Adrenal gland (tissue), 12 donors: Measurements from ENCODE around the gene RASGRF2. TPM values are rescaled to one million over a fixed set of nuclear protein-coding genes. Genes with fewer than 3 reads are reported as not detected.

Experiments
- DNase-seq, 7 donors: peaks; one replicate each; pipeline ENCODE4 v3.0.0-alpha.2; 2019 to 2020
- H3K27ac ChIP-seq, 5 donors: fragments of 200-600 bp; sonication (generic) in 4 of 5; 1 replicate in 3 of 5; 2 replicates in 2 of 5; pipeline versions ENCODE4 v1.5.1 to v1.8.0; 2016 to 2020; ENCODE audit warnings: mild to moderate bottlenecking in 1 of 5
- H3K27me3 ChIP-seq: fragments of 200-600 bp; 2 replicates; pipeline ENCODE4 v1.8.0; 2021
- H3K36me3 ChIP-seq, 2 donors: fragments of 200-600 bp; replicated peaks in 1 of 2; 1 replicate in 1 of 2; 2 replicates in 1 of 2; pipeline versions ENCODE4 v1.5.1 to v1.8.0; 2018 to 2022
- H3K4me1 ChIP-seq, 2 donors: fragments of 200-600 bp; replicated peaks in 1 of 2; 1 replicate in 1 of 2; 2 replicates in 1 of 2; pipeline versions ENCODE4 v1.5.1 to v1.8.0; 2018 to 2021
- H3K4me3 ChIP-seq, 4 donors: fragments of 200-600 bp; sonication (generic) in 3 of 4; one replicate each; pipeline ENCODE4 v1.5.1; 2016 to 2018
- H3K9me3 ChIP-seq, 3 donors: fragments of 200-600 bp; sonication (generic) in 1 of 3; replicated peaks in 1 of 3; 1 replicate in 2 of 3; 2 replicates in 1 of 3; pipeline versions ENCODE4 v1.5.1 to v1.8.0; 2016 to 2021
- POLR2A ChIP-seq, 2 donors: fragments of 450-650 bp; IDR thresholded peaks; one replicate each; pipeline ENCODE4 v1.6.1; 2017; ENCODE audit warnings: antibody characterized with exemption in 2 of 2, mild to moderate bottlenecking in 2 of 2, moderate library complexity in 1 of 2
- WGBS, 4 donors: extraction: QIAGEN DNeasy Blood & Tissue Kit in 2 of 4; methylation state at CpG; one replicate each; pipeline versions ENCODE4 v1.1.5 to v1.1.7; 2013 to 2017; 5-methylcytosine and 5-hydroxymethylcytosine counted together
- intact Hi-C, 2 donors: fragments of 100-400 bp; cut with DNase I; formaldehyde crosslinking; loops; one replicate each; pipeline versions ENCODE4 v1.14.1 to v1.15.0; 2022 to 2023
- polyA plus RNA-seq, 3 donors: library from polyadenylated mRNA; stranded (reverse); fragments of 200-250 nt in 2 of 3; fragments of 350-450 nt in 1 of 3; fragmentation: Illumina TruSeq in 1 of 3; extraction: RNeasy Lipid Tissue Mini Kit (QIAGEN cat#74804) in 1 of 3; gene quantifications; one replicate each; pipeline ENCODE4 v1.2.3, GENCODE V29; 2013 to 2014
- total RNA-seq, 9 donors: library from RNA; depleted of rRNA in 4 of 9; stranded (reverse); fragments of >200 nt in 4 of 9; fragments of 120-200 nt in 1 of 9; fragmentation: NEBNext Ultra II Directional in 1 of 9; extraction: Animal tissue kit (Norgen Biotek cat#: 25700) in 1 of 9; gene quantifications; one replicate each; pipeline versions ENCODE4 v1.1.0 to v1.2.4, GENCODE V29; 2013 to 2023
- TF ChIP-seq, protein P1 (sequence below), 6 experiments: fragments of 450-650 bp in 4 of 6; fragments of 200-600 bp in 2 of 6; sonication (generic) in 1 of 6; IDR thresholded peaks; 1 replicate in 5 of 6; 2 replicates in 1 of 6; pipeline versions ENCODE4 v1.5.1 to v1.8.0; 2016 to 2021; ENCODE audit warnings: antibody characterized with exemption in 6 of 6, mild to moderate bottlenecking in 2 of 6, moderate library complexity in 1 of 6
- donor health status: healthy with polysubstance abuse.
- donor health status: Bipolar disorder and iron deficiency.
- donor health status: DM: yes; HTN: yes; CAD: no.
- donor health status: DM: no; HTN: no; CAD: no.
- donor health status: DM: no; HTN: no; CAD: no.
- donor health status: DM: yes; HTN: yes; CAD: no.

RASGRF2 gene
- total and polyA plus RNA-seq, 12 donors = 0.33 to 5.7 (median 2.4) TPM

DNA sequence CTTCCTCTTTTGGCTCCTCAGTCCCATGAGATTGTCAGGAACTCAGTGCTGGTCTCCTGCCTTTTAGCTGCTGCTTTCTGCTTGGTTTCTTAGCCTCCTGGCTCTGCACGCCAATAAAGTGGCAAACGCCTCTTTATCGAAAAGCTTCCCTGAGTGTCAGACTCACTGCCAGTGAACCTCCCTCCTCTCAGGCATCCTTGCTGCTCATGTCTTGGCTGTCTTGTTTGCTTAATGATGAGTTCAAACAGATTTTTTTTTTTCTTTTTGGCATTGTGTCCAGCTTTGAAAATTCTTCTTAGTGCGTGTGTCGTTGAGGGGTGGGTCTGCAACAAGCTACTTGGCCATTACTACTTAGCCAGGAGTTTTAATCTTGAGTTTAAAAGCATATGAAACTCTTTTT lies 14.9 kb downstream of the RASGRF2 start:
- no peak for DNase-seq
- no peak for TF ChIP-seq POLR2A (IDR thresholded peaks at IDR 0.05)
- TF ChIP-seq, protein P1, sequence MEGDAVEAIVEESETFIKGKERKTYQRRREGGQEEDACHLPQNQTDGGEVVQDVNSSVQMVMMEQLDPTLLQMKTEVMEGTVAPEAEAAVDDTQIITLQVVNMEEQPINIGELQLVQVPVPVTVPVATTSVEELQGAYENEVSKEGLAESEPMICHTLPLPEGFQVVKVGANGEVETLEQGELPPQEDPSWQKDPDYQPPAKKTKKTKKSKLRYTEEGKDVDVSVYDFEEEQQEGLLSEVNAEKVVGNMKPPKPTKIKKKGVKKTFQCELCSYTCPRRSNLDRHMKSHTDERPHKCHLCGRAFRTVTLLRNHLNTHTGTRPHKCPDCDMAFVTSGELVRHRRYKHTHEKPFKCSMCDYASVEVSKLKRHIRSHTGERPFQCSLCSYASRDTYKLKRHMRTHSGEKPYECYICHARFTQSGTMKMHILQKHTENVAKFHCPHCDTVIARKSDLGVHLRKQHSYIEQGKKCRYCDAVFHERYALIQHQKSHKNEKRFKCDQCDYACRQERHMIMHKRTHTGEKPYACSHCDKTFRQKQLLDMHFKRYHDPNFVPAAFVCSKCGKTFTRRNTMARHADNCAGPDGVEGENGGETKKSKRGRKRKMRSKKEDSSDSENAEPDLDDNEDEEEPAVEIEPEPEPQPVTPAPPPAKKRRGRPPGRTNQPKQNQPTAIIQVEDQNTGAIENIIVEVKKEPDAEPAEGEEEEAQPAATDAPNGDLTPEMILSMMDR (IDR thresholded peaks at IDR 0.05) = no peak
- no peaks in the 10 kb centered on the region for H3K27me3 ChIP-seq
- no peak overlapping the region for H3K27ac ChIP-seq
- intact Hi-C loops = no loop called here
- H3K4me3 ChIP-seq = no peak overlapping the region
- H3K4me1 ChIP-seq = no peaks in the 10 kb centered on the region
- no peaks in the 10 kb centered on the region for H3K36me3 ChIP-seq
- WGBS, 4 donors = 56 to 80% (median 63%) methylated on average over 5 of the region's 5 CpGs
- H3K9me3 ChIP-seq = no peaks in the 10 kb centered on the region

DNA sequence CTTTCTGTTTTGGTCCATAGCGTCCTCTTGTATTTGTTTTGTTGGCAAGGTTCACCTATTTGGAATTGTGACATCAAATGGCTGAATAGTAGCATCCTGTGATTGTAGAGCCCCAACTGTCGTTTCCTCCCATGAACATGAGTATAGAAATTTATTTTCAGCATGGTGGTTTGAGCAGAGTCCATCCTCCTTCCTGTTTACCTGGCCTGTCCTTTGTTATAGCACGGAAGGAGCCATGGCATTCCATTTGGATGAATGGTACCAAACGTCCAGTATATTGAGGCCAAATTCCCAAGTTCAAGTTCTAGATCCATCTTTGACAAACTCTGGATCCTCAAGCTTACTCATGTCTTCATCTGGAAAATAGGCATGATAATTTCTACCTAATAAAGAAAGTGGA lies 16.8 kb downstream of the RASGRF2 start:
- no peak overlapping the region for H3K27ac ChIP-seq
- H3K9me3 ChIP-seq = no peaks in the 10 kb centered on the region
- no peaks in the 10 kb centered on the region for H3K4me1 ChIP-seq
- intact Hi-C loops = no loop called here
- TF ChIP-seq, protein P1 (IDR thresholded peaks at IDR 0.05) = no peak
- no peak for TF ChIP-seq POLR2A (IDR thresholded peaks at IDR 0.05)
- no peak for DNase-seq
- WGBS, 4 donors = 71 to 76% (median 72%) methylated on average over 4 of the region's 4 CpGs
- no peaks in the 10 kb centered on the region for H3K36me3 ChIP-seq
- no peaks in the 10 kb centered on the region for H3K27me3 ChIP-seq
- no peak overlapping the region for H3K4me3 ChIP-seq

DNA sequence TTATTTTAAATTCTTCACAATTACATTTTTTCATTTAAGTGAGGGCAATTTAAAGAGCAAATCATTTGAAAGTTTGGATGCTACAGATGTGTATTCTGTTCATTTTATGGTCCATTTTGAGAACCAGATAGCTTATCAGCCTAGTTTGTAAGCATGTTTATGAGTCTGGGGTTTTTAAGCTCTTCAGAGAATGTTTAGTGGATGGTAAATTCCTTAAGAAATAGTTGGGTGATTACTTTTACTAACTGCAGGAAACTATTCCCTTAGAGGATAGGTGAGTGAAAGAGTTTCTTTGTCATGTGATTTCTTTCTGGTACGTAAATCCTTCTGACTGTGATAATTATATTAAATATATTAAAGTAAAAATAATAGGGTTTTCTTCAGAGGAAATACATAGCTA lies 17.6 kb downstream of the RASGRF2 start:
- intact Hi-C loops = no loop called here
- no peak for TF ChIP-seq POLR2A (IDR thresholded peaks at IDR 0.05)
- TF ChIP-seq, protein P1 (IDR thresholded peaks at IDR 0.05) = no peak

DNA sequence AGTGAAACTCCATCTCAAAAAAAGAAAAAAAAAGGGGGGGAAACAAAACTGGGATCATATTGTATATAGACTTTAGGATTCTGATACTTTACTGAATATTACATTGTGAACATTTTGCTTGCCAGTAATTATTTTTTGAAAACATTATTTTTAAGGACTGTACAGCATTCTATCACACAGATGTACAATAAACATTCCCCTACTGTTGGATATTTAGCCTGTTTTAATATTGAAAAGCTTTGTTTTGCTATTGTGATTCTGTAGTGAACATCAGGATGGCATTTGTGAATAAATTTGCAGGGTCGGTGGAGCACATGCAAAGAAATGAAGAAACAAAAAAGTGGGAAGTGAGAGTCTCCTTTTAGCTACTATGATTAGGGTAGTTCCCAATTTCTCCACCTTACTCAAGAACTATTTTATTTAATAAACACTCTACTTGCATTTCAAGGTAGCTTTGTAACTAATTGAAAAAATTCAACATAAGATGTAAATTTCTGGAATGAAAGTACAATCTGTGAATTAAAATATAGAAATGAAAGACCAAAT lies 18.7 kb downstream of the RASGRF2 start:
- no peak for TF ChIP-seq POLR2A (IDR thresholded peaks at IDR 0.05)
- TF ChIP-seq, protein P1 (IDR thresholded peaks at IDR 0.05) = no peak
- no peak for DNase-seq
- intact Hi-C loops = no loop called here
- no peaks in the 10 kb centered on the region for H3K36me3 ChIP-seq
- H3K27ac ChIP-seq = no peak overlapping the region
- H3K27me3 ChIP-seq = no peaks in the 10 kb centered on the region
- WGBS, 4 donors = 56 to 77% (median 64%) methylated on average over 1 of the region's 1 CpG
- H3K9me3 ChIP-seq = no peaks in the 10 kb centered on the region
- no peak overlapping the region for H3K4me3 ChIP-seq
- no peaks in the 10 kb centered on the region for H3K4me1 ChIP-seq

More for the DNA sequence above, 17.6 kb downstream of the RASGRF2 start:
- Histone ChIP-seq H3K27me3 (no peaks in the 10 kb centered on the region), H3K27ac (no peak overlapping the region), H3K9me3 (no peaks in the 10 kb centered on the region), H3K36me3 (no peaks in the 10 kb centered on the region), H3K4me1 (no peaks in the 10 kb centered on the region), H3K4me3 (no peak overlapping the region)
- no peak for DNase-seq
- WGBS, 4 donors = 86 to 93% (median 89%) methylated on average over 1 of the region's 1 CpG
